ENCODE results near the gene OR2G3.

The OR2G3 gene

GRCh38 chr1:247576514-247576913, 28.9 kb upstream of the OR2G3 start:
- peak; percentile 8 for DNase-seq (ENCODE audit: low spot score)
- peak; percentile 26 for TF ChIP-seq CTCF (conservative IDR thresholded peaks at IDR 0.05; ENCODE audit: low read depth)
- ChIA-PET CTCF (interaction anchor here (0.6 kb wide), 1 partner anchor 146 kb away, joined by 3 read pairs; no protein-coding TSS in a partner anchor), POLR2A (ENCODE audit: low non-redundant PET) (no interaction called here)
- no peak overlapping the region for H3K27ac ChIP-seq

- POLR2A ChIA-PET (ENCODE audit: low non-redundant PET), result no interaction called here
- no peak overlapping the region for H3K27ac ChIP-seq
- no peak for DNase-seq (ENCODE audit: low spot score)
- CTCF ChIA-PET, result no interaction called here
- no peak for TF ChIP-seq CTCF (conservative IDR thresholded peaks at IDR 0.05; ENCODE audit: low read depth)
Measured at GRCh38 chr1:247578946-247579460, 26.4 kb upstream of the OR2G3 start.

- ChIA-PET CTCF (interaction anchor here (0.6 kb wide), 1 partner anchor 138 kb away, joined by 4 read pairs; no protein-coding TSS in a partner anchor), POLR2A (ENCODE audit: low non-redundant PET) (interaction anchor here (0.6 kb wide), 1 partner anchor 19 kb away, joined by 13 read pairs; no protein-coding TSS in a partner anchor)
- TF ChIP-seq CTCF (conservative IDR thresholded peaks at IDR 0.05; ENCODE audit: low read depth), result no peak
- no peak within 1 kb of the TSS for H3K27ac ChIP-seq
- DNase-seq (ENCODE audit: low spot score), result no peak
Measured at GRCh38 chr1:247588060-247588459, 17.3 kb upstream of the OR2G3 start, which contains the start of gene OR2G2. Gene OR2G2 (plus strand): TSS chr1:247588360. CDS start chr1:247588360, 0 bp downstream.

GRCh38 chr1:247613405-247613804, 8.0 kb downstream of the OR2G3 start:
- no peak for TF ChIP-seq CTCF (conservative IDR thresholded peaks at IDR 0.05; ENCODE audit: low read depth)
- no peak overlapping the region for H3K27ac ChIP-seq
- DNase-seq (ENCODE audit: low spot score), result no peak
- ChIA-PET POLR2A (ENCODE audit: low non-redundant PET) (no interaction called here), CTCF (no interaction called here)

GRCh38 chr1:247614625-247615024, 9.2 kb downstream of the OR2G3 start:
- TF ChIP-seq CTCF (conservative IDR thresholded peaks at IDR 0.05; ENCODE audit: low read depth), result no peak
- no peak for DNase-seq (ENCODE audit: low spot score)
- no peak overlapping the region for H3K27ac ChIP-seq
- CTCF ChIA-PET, result no interaction called here
- POLR2A ChIA-PET (ENCODE audit: low non-redundant PET), result no interaction called here

GRCh38 chr1:247627951-247628350, 22.6 kb downstream of the OR2G3 start:
- POLR2A ChIA-PET (ENCODE audit: low non-redundant PET), result no interaction called here
- TF ChIP-seq CTCF (conservative IDR thresholded peaks at IDR 0.05; ENCODE audit: low read depth), result no peak
- CTCF ChIA-PET, result no interaction called here
- no peak for DNase-seq (ENCODE audit: low spot score)
- no peak overlapping the region for H3K27ac ChIP-seq

All from RWPE1 (cell line).